Keratinocyte (primary cell): ENCODE data around the gene HBA2. TPM values are rescaled to one million over a fixed set of nuclear protein-coding genes. Genes with fewer than 3 reads are reported as not detected.

ENCODE experiments used
- DNase-seq: peaks from one replicate; pipeline ENCODE4 v3.0.0-alpha.2; 2011; ENCODE audit warnings: low read depth, missing footprints, low spot score
- FAIRE-seq: peaks from 2 replicates; lab custom pipeline; 2011; peaks lifted over from hg19 to GRCh38; lab: Jason Lieb, UNC
- H2AFZ ChIP-seq: 2 replicates; pipeline ENCODE4 v1.6.0; 2012; ENCODE audit warnings: low read length, control low read depth, inconsistent platforms; ENCODE audit not compliant: control insufficient read depth
- H3K27ac ChIP-seq: 2 replicates; pipeline ENCODE4 v1.5.1; 2011; ENCODE audit warnings: low read length; ENCODE audit not compliant: control insufficient read depth, insufficient read depth
- H3K27me3 ChIP-seq: 3 replicates; pipeline ENCODE4 v1.6.0; 2011; ENCODE audit warnings: low read length; ENCODE audit not compliant: control insufficient read depth, insufficient read depth; ENCODE audit errors: extremely low read depth
- H3K36me3 ChIP-seq, 2 experiments: 2 replicates in 1 of 2; 3 replicates in 1 of 2; pipeline ENCODE4 v1.5.1; 2011; ENCODE audit warnings: low read length in 2 of 2, mild to moderate bottlenecking in 1 of 2; ENCODE audit not compliant: control insufficient read depth in 2 of 2, insufficient read depth in 2 of 2; ENCODE audit errors: extremely low read depth in 1 of 2
- H3K4me1 ChIP-seq: 3 replicates; pipeline ENCODE4 v1.5.1; 2011; ENCODE audit warnings: low read length; ENCODE audit not compliant: control insufficient read depth, insufficient read depth; ENCODE audit errors: extremely low read depth
- H3K4me2 ChIP-seq: 3 replicates; pipeline ENCODE4 v1.6.0; 2011; ENCODE audit warnings: low read depth, low read length; ENCODE audit not compliant: control insufficient read depth, insufficient read depth; ENCODE audit errors: extremely low read depth
- H3K4me3 ChIP-seq, 3 experiments: fragments of 200-600 bp in 1 of 3; sonication (generic) in 1 of 3; 2 replicates in 2 of 3; 3 replicates in 1 of 3; pipeline ENCODE4 v1.5.1; 2011 to 2016; ENCODE audit warnings: low read length in 3 of 3, mild to moderate bottlenecking in 3 of 3, control low read depth in 2 of 3, inconsistent platforms in 1 of 3, low read depth in 1 of 3, mixed read lengths in 1 of 3, mixed run types in 1 of 3, moderate library complexity in 1 of 3; ENCODE audit not compliant: control insufficient read depth in 2 of 3, insufficient read depth in 2 of 3; ENCODE audit errors: extremely low read depth in 1 of 3
- H3K79me2 ChIP-seq: 2 replicates; pipeline ENCODE4 v1.6.0; 2012; ENCODE audit warnings: low read length; ENCODE audit not compliant: control insufficient read depth, insufficient read depth
- H3K9ac ChIP-seq: 3 replicates; pipeline ENCODE4 v1.6.0; 2011; ENCODE audit warnings: low read length; ENCODE audit not compliant: control insufficient read depth, insufficient read depth; ENCODE audit errors: extremely low read depth
- H3K9me1 ChIP-seq: 3 replicates; pipeline ENCODE4 v1.6.0; 2011; ENCODE audit warnings: low read length; ENCODE audit not compliant: control insufficient read depth, insufficient read depth; ENCODE audit errors: extremely low read depth
- H3K9me3 ChIP-seq: 2 replicates; pipeline ENCODE4 v1.5.1; 2012; ENCODE audit warnings: low read depth, low read length; ENCODE audit not compliant: control insufficient read depth
- H4K20me1 ChIP-seq: 3 replicates; pipeline ENCODE4 v1.6.0; 2011; ENCODE audit warnings: low read length; ENCODE audit not compliant: control insufficient read depth, insufficient read depth; ENCODE audit errors: extremely low read depth
- CTCF ChIP-seq, 3 experiments: IDR thresholded peaks in 1 of 3; conservative IDR thresholded peaks in 1 of 3; optimal IDR thresholded peaks in 1 of 3; 2 replicates in 2 of 3; 3 replicates in 1 of 3; pipeline versions ENCODE3 to v1.5.1; 2011; ENCODE audit warnings: low read length in 3 of 3, mild to moderate bottlenecking in 3 of 3, moderate library complexity in 2 of 3, control low read depth in 1 of 3, inconsistent platforms in 1 of 3; ENCODE audit not compliant: insufficient read depth in 2 of 3; ENCODE audit errors: extremely low read depth in 1 of 3
- EZH2 ChIP-seq: IDR thresholded peaks from one replicate; pipeline ENCODE4 v1.6.1; 2012; ENCODE audit warnings: inconsistent platforms, mild to moderate bottlenecking, low read length, moderate library complexity
- dilution Hi-C: fragments of 300-500 bp; cut with MboI; formaldehyde crosslinking; loops from one replicate; pipeline ENCODE4 v1.7.0; 2020; ENCODE audit warnings: low sequenced_read_pairs; ENCODE audit not compliant: extremely low pct_ligation_motif_present
- polyA plus RNA-seq, 5 experiments: library from polyadenylated mRNA; depleted of rRNA in 3 of 5; stranded (reverse) in 3 of 5; stranded (forward) in 1 of 5; unstranded in 1 of 5; fragments of >200 nt; gene quantifications; 1 replicate in 1 of 5; 2 replicates in 3 of 5; 3 replicates in 1 of 5; pipeline versions ENCODE4 v1.2.1 to v1.2.3, GENCODE V29; 2011 to 2012; ENCODE audit warnings: missing spikeins in 2 of 5, low read depth in 1 of 5, low replicate concordance in 1 of 5

HBA2 gene
- polyA plus RNA-seq, 1 donor (not counting 4 experiments of a cell fraction or from before 2014, with no cell fraction given) = not detected

GRCh38 chr16:146646-147045 lies 26.0 kb upstream of the HBA2 start:
- Histone ChIP-seq H3K9me3 (no peaks in the 10 kb centered on the region), H3K4me3 (no peak overlapping the region), H3K4me1 (no peaks in the 10 kb centered on the region), H3K4me2 (no peak overlapping the region), H4K20me1 (no peaks in the 10 kb centered on the region), H3K79me2 (no peaks in the 10 kb centered on the region), H3K27ac (no peak overlapping the region), H3K27me3 (peaks cover 9% of the 10 kb centered on the region), H3K9ac (no peak overlapping the region), H3K36me3 (no peaks in the 10 kb centered on the region), H2AFZ (no peak overlapping the region), H3K9me1 (no peaks in the 10 kb centered on the region)
- DNase-seq (no peak), FAIRE-seq (no peak)
- dilution Hi-C loops = no loop called here
- TF ChIP-seq EZH2 (no peak), CTCF (optimal IDR thresholded peaks at IDR 0.05 in 1 of 3, IDR thresholded peaks at IDR 0.05 in 1 of 3, conservative IDR thresholded peaks at IDR 0.05 in 1 of 3; ENCODE audit: extremely low read depth in 1 of 3, insufficient read depth in 2 of 3, low read length in 3 of 3) (no peak)

- Histone ChIP-seq H3K9ac (no peak overlapping the region), H3K4me1 (no peaks in the 10 kb centered on the region), H3K9me3 (no peaks in the 10 kb centered on the region), H4K20me1 (no peaks in the 10 kb centered on the region), H3K36me3 (no peaks in the 10 kb centered on the region), H3K27me3 (peaks cover 9% of the 10 kb centered on the region), H3K4me3 (no peak overlapping the region), H3K79me2 (no peaks in the 10 kb centered on the region), H3K4me2 (no peak overlapping the region), H2AFZ (no peak overlapping the region), H3K9me1 (no peaks in the 10 kb centered on the region), H3K27ac (no peak overlapping the region)
- dilution Hi-C loops = no loop called here
- no peak for FAIRE-seq
- TF ChIP-seq CTCF (optimal IDR thresholded peaks at IDR 0.05 in 1 of 3, IDR thresholded peaks at IDR 0.05 in 1 of 3, conservative IDR thresholded peaks at IDR 0.05 in 1 of 3; ENCODE audit: extremely low read depth in 1 of 3, insufficient read depth in 2 of 3, low read length in 3 of 3) (no peak), EZH2 (no peak)
- no peak for DNase-seq
Observed at GRCh38 chr16:149024-149660, 23.5 kb upstream of the HBA2 start.
